GM12801 (cell line): ENCODE results near the gene NFAM1.

Experiments
- TF ChIP-seq, protein P1 (sequence below): IDR thresholded peaks from one replicate; pipeline ENCODE4 v1.5.1; 2011; ENCODE audit warnings: control low read depth; ENCODE audit not compliant: insufficient read length; ENCODE audit errors: extremely low read depth

The NFAM1 gene

DNA sequence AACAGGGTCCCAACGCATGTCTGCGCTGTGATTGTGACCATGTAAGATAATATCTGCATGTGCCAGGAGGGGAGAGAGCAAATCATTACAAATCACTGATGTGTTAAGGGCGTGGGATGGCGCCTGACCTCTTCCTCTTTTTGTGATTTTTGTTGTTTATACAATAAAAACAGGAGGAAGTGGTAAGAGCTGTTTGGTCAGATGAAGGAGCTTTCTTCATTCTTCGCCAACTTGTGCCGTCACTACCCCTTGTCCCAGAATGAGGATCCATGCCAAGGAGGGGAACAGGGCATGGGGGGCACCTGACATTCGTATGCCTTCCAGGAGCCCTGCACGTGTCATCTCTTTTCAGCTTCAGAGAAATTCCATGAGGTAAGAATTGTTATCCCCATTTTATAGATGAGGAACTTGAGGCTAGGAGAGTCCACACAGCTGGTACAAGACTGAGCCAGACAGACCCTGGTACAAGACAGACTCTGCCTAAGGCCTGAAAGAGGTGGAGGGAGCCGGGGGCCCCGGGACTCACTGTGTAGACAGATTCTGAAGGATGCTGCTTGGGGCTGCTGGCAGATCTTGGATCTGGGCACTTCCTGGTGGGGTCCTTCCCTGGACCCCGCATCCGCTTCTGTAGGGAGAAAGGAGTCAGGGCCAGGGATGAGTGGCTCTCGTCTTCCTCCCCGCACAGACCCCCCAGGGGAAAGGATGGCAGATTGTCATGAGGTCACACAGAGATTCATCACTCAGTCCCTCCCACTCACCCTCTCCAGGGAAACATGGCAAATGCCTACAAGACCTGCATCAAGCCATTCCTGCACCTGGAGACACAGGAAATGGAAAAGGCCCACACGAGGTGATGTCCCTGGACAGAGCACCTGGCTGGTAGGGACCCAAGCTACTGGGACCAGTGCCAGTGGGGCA, 34.6 kb downstream of the NFAM1 start:
- TF ChIP-seq, protein P1, sequence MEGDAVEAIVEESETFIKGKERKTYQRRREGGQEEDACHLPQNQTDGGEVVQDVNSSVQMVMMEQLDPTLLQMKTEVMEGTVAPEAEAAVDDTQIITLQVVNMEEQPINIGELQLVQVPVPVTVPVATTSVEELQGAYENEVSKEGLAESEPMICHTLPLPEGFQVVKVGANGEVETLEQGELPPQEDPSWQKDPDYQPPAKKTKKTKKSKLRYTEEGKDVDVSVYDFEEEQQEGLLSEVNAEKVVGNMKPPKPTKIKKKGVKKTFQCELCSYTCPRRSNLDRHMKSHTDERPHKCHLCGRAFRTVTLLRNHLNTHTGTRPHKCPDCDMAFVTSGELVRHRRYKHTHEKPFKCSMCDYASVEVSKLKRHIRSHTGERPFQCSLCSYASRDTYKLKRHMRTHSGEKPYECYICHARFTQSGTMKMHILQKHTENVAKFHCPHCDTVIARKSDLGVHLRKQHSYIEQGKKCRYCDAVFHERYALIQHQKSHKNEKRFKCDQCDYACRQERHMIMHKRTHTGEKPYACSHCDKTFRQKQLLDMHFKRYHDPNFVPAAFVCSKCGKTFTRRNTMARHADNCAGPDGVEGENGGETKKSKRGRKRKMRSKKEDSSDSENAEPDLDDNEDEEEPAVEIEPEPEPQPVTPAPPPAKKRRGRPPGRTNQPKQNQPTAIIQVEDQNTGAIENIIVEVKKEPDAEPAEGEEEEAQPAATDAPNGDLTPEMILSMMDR = no peak

DNA sequence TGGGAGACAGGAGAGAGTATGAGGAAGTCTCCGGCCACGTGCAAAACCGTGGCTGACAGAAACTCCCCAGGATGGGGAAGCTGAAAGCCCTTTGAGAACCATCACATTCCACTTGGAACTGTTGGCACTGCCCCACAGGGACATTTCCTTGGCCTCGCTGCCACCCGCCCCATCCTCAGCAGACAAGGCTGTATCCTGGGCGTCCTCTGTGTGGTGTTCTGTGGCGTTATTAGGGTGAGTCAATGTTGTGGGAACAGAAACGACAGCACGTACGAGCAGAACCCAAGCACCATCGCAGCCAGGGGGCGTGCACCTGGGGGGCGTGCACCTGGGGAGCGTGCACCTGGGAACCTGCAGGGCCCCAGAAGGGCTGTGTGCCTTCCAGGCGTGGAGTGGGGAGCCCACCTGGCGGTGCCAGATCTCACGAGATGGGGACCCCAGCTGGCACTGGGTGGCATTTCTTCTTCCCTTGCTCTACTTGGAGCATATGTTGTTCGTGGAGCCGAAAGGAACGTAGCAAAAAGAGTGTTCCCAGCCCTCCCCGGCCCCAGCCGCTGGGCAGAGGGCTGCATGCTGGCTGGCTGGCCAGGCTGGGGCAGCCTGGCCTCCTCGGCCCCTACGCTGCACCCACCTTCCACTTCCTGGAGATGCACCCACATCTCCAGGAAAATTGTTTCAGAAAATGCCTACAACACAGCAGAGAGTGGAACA, 35.4 kb downstream of the NFAM1 start:
- TF ChIP-seq, protein P1 = no peak

DNA sequence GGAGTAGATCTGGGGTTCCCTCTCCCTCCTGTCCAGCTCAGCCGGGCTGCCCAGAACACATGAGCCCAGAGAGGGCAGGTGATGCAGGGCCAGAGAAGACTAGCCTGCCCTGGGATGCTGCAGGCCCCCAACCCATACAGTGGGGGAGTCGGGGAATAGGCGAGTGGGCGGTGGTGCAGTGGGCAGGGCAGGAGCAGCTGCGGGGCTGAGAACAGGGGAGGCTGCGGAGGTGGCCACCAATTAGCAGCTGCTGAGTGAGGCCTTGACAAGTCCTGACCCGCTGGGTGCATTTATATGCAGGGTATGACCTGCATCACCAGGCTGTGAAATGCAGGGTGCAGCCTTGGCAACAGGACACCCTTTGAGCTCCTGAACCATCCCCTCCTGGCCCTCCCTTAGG, 43.1 kb downstream of the NFAM1 start:
- TF ChIP-seq, protein P1 = no peak

DNA sequence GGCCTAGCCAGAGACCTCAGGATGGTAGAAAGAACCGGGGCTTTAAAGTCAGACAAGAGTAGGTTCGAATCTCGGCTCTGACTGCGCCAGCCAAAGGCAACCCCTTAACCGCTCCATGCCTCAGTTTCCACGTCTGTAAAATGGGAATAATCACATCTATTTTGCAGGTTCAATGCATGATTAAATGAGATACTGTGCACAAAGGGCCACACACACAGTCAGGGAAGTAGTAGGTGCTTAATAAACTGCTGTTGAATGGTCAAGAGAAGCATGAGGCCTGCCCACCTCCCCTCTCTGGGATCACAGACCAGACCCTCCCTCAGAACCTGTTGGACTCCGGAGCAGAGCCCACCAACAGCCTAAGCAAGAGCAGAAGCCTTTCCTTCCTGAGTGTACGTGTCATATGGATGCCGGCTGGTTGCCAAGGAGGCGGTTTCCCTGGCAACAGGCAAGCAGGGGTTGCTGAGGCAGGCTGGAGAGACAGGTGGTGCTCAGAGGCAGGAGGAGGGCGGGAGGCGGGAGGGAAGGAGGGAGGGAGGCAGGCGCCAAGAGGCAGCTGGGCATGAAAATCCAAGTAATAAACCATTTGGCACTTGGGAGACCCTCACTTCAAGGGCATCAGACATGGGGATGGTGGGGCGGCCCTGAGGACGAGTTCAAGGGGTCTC, 43.9 kb downstream of the NFAM1 start:
- TF ChIP-seq, protein P1 = no peak

DNA sequence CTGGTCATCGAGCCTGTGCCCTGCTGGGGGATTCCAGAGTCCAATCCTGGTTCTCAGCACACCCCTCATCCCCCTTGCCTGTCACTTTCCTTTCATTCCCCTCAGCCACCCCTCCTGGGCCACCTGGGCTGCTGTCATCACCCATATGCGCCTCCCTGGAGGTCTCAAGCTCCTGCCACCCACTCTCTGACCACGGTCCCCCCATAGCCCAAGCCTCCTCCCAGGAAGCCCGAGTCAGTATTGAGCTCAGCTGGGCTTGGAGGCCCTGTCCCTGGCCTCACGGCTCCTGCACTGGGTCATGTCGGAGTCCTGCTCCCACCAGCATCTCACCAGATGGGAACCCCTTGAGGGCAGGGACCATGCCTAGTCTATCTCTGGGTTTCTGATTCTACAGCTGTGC, 44.6 kb downstream of the NFAM1 start:
- TF ChIP-seq, protein P1 = no peak

DNA sequence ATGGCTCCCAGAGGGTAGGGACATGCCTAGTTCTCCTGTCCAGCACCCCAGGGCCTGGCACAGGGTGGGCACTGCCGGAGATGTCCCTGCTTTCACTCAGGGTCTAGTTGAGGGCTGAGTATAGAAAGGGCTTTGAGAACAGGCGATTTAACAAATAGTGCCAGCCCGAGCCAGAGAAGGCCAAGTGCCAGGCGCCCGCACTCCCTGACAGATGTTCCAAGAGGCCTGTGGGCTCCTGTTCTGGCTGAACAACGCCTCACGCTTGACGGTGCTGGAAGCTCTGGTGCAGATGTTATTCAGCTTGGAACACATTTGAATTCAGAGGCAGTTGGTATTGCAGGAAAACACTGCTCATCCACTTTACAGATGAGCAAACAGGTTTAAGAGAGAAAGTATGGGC, 46.5 kb downstream of the NFAM1 start:
- TF ChIP-seq, protein P1 = no peak

DNA sequence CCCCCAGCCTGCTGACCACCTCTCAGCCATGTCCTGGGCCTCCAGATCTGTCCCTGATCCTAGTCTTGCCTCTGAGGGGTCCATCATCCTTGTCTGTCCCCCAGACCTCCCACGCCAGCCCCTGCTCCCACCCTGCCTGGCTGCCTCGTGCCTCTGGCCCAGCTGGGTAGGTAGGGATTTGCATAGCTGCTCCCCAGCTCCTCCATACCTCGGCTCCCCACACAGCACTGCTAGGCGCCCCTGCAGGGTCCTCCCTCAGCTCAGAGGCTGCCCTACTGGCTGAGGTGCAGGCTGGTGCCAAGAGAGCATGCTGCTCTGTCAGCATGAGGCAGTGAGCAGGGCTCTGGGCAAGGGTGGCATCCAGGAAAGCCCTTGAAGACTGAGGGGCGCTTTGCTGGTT, 47.7 kb downstream of the NFAM1 start:
- TF ChIP-seq, protein P1 = no peak
